ENCODE results near the gene RADIL. TPM values are rescaled to one million over a fixed set of nuclear protein-coding genes. Genes with fewer than 3 reads are reported as not detected.

The RADIL gene
- total and polyA plus RNA-seq, 2 donors = 4.9 to 8.0 TPM

- 22% methylated on average over 32 of the region's 32 CpGs for WGBS
- Histone ChIP-seq H3K36me3 (ENCODE audit: insufficient read depth) (no peaks in the 10 kb centered on the region), H3K4me3 (ENCODE audit: low read depth, low read length) (peak overlapping the region; percentile 77), H3K27ac (ENCODE audit: low read depth) (peak overlapping the region; percentile 91), H3K4me1 (ENCODE audit: insufficient read depth) (no peaks in the 10 kb centered on the region)
- DNase-seq (ENCODE audit: extremely low spot score) = no peak
Observed at GRCh38 chr7:4775848-4776623, 107.5 kb downstream of the RADIL start.

- under 1% methylated on average over 55 of the region's 55 CpGs for WGBS
- DNase-seq (ENCODE audit: extremely low spot score) = peak; percentile 88
- H3K4me3 ChIP-seq (ENCODE audit: low read depth, low read length) = peak within 1 kb of the TSS; percentile 77
- H3K27ac ChIP-seq (ENCODE audit: low read depth) = peak within 1 kb of the TSS; percentile 92
- H3K36me3 ChIP-seq (ENCODE audit: insufficient read depth) = peaks cover 3% of the 10 kb centered on the region
- H3K4me1 ChIP-seq (ENCODE audit: insufficient read depth) = no peaks in the 10 kb centered on the region
Observed at GRCh38 chr7:4775250-4775847, 108.2 kb downstream of the RADIL start, which contains the start of gene AP5Z1. TSS of gene AP5Z1 (plus strand) at chr7:4775623. CDS start at chr7:4775716, 93 bp downstream.

GRCh38 chr7:4774658-4775249, 108.8 kb downstream of the RADIL start:
- H3K36me3 ChIP-seq (ENCODE audit: insufficient read depth) = peaks cover 3% of the 10 kb centered on the region
- no peaks in the 10 kb centered on the region for H3K4me1 ChIP-seq (ENCODE audit: insufficient read depth)
- DNase-seq (ENCODE audit: extremely low spot score) = peak; percentile 33
- 9% methylated on average over 24 of the region's 24 CpGs for WGBS
- peak overlapping the region; percentile 77 for H3K4me3 ChIP-seq (ENCODE audit: low read depth, low read length)
- peak overlapping the region; percentile 92 for H3K27ac ChIP-seq (ENCODE audit: low read depth)

- Histone ChIP-seq H3K4me1 (ENCODE audit: insufficient read depth) (no peaks in the 10 kb centered on the region), H3K4me3 (ENCODE audit: low read depth, low read length) (no peak overlapping the region), H3K36me3 (ENCODE audit: insufficient read depth) (peaks cover 3% of the 10 kb centered on the region), H3K27ac (ENCODE audit: low read depth) (no peak overlapping the region)
- 82% methylated on average over 12 of the region's 12 CpGs for WGBS
- DNase-seq (ENCODE audit: extremely low spot score) = no peak
Observed at GRCh38 chr7:4774007-4774406, 109.5 kb downstream of the RADIL start.

- WGBS = 93% methylated on average over 6 of the region's 6 CpGs
- Histone ChIP-seq H3K27ac (ENCODE audit: low read depth) (no peak overlapping the region), H3K4me3 (ENCODE audit: low read depth, low read length) (no peak overlapping the region), H3K36me3 (ENCODE audit: insufficient read depth) (peaks cover 3% of the 10 kb centered on the region), H3K4me1 (ENCODE audit: insufficient read depth) (no peaks in the 10 kb centered on the region)
- no peak for DNase-seq (ENCODE audit: extremely low spot score)
Observed at GRCh38 chr7:4772306-4772705, 111.2 kb downstream of the RADIL start.

GRCh38 chr7:4771737-4772136, 111.8 kb downstream of the RADIL start:
- 86% methylated on average over 9 of the region's 9 CpGs for WGBS
- H3K4me3 ChIP-seq (ENCODE audit: low read depth, low read length) = no peak overlapping the region
- peaks cover 3% of the 10 kb centered on the region for H3K36me3 ChIP-seq (ENCODE audit: insufficient read depth)
- no peak for DNase-seq (ENCODE audit: extremely low spot score)
- H3K4me1 ChIP-seq (ENCODE audit: insufficient read depth) = no peaks in the 10 kb centered on the region
- H3K27ac ChIP-seq (ENCODE audit: low read depth) = no peak overlapping the region

- WGBS = 81% methylated on average over 9 of the region's 9 CpGs
- peaks cover 3% of the 10 kb centered on the region for H3K36me3 ChIP-seq (ENCODE audit: insufficient read depth)
- H3K27ac ChIP-seq (ENCODE audit: low read depth) = no peak overlapping the region
- H3K4me3 ChIP-seq (ENCODE audit: low read depth, low read length) = no peak overlapping the region
- no peaks in the 10 kb centered on the region for H3K4me1 ChIP-seq (ENCODE audit: insufficient read depth)
- no peak for DNase-seq (ENCODE audit: extremely low spot score)
Observed at GRCh38 chr7:4770886-4771285, 112.6 kb downstream of the RADIL start.

GRCh38 chr7:4769761-4770160, 113.8 kb downstream of the RADIL start:
- Histone ChIP-seq H3K4me3 (ENCODE audit: low read depth, low read length) (no peak overlapping the region), H3K4me1 (ENCODE audit: insufficient read depth) (no peaks in the 10 kb centered on the region), H3K36me3 (ENCODE audit: insufficient read depth) (peaks cover 3% of the 10 kb centered on the region), H3K27ac (ENCODE audit: low read depth) (no peak overlapping the region)
- WGBS = 28% methylated on average over 7 of the region's 7 CpGs
- no peak for DNase-seq (ENCODE audit: extremely low spot score)

- Histone ChIP-seq H3K4me1 (ENCODE audit: insufficient read depth) (no peaks in the 10 kb centered on the region), H3K4me3 (ENCODE audit: low read depth, low read length) (no peak overlapping the region), H3K36me3 (ENCODE audit: insufficient read depth) (peaks cover 7% of the 10 kb centered on the region), H3K27ac (ENCODE audit: low read depth) (no peak overlapping the region)
- DNase-seq (ENCODE audit: extremely low spot score) = no peak
- WGBS = 71% methylated on average over 27 of the region's 27 CpGs
Observed at GRCh38 chr7:4768597-4769569, 114.6 kb downstream of the RADIL start.

GRCh38 chr7:4766666-4767519, 116.6 kb downstream of the RADIL start:
- Histone ChIP-seq H3K36me3 (ENCODE audit: insufficient read depth) (peaks cover 14% of the 10 kb centered on the region), H3K4me1 (ENCODE audit: insufficient read depth) (no peaks in the 10 kb centered on the region), H3K27ac (ENCODE audit: low read depth) (no peak overlapping the region), H3K4me3 (ENCODE audit: low read depth, low read length) (no peak overlapping the region)
- 46% methylated on average over 37 of the region's 37 CpGs for WGBS
- no peak for DNase-seq (ENCODE audit: extremely low spot score)

- no peak overlapping the region for H3K27ac ChIP-seq (ENCODE audit: low read depth)
- H3K36me3 ChIP-seq (ENCODE audit: insufficient read depth) = peaks cover 13% of the 10 kb centered on the region
- H3K4me3 ChIP-seq (ENCODE audit: low read depth, low read length) = no peak overlapping the region
- WGBS = 71% methylated on average over 23 of the region's 23 CpGs
- H3K4me1 ChIP-seq (ENCODE audit: insufficient read depth) = no peaks in the 10 kb centered on the region
- DNase-seq (ENCODE audit: extremely low spot score) = no peak
Observed at GRCh38 chr7:4765776-4766490, 117.6 kb downstream of the RADIL start.

GRCh38 chr7:4764402-4765007, 119.0 kb downstream of the RADIL start:
- Histone ChIP-seq H3K4me1 (ENCODE audit: insufficient read depth) (no peaks in the 10 kb centered on the region), H3K27ac (ENCODE audit: low read depth) (no peak overlapping the region), H3K36me3 (ENCODE audit: insufficient read depth) (peaks cover 11% of the 10 kb centered on the region), H3K4me3 (ENCODE audit: low read depth, low read length) (no peak overlapping the region)
- 88% methylated on average over 35 of the region's 35 CpGs for WGBS
- DNase-seq (ENCODE audit: extremely low spot score) = no peak

All from urinary bladder (tissue), 4 donors.